IMR-90 (cell line): Measurements from ENCODE around the gene PNO1. TPM values are rescaled to one million over a fixed set of nuclear protein-coding genes. Genes with fewer than 3 reads are reported as not detected.
A peak's percentile ranks its signal among the peaks of the same experiment; 100 is the strongest.

ENCODE experiments used
- ATAC-seq: fragments of 200-7000 bp; cut with Tn5 transposase; 2 replicates; pipeline ENCODE4 v1.9.1; 2020; ENCODE audit warnings: low read depth, mild to moderate bottlenecking, moderate library complexity
- BruUV-seq: library from RNA; stranded (reverse); fragments of 400-500 nt; replicated peaks from 2 replicates; lab custom pipeline; 2021; lab: Mats Ljungman, UMichigan
- CTCF ChIA-PET: fragments of 300-600 bp; formaldehyde crosslinking; extraction: SDS; loops from one replicate; lab custom pipeline; 2021; ENCODE audit warnings: antibody characterized with exemption; lab: Yijun Ruan, JAX
- POLR2A ChIA-PET: fragments of 300-600 bp; sonication (Branson Sonifier 250); formaldehyde crosslinking; loops from one replicate; lab custom pipeline; 2022; ENCODE audit warnings: antibody characterized with exemption; ENCODE audit not compliant: unreplicated experiment; lab: Charles Lee
- DNase-seq: peaks from one replicate; pipeline ENCODE4 v3.0.0; 2013
- H2AFZ ChIP-seq: replicated peaks from 2 replicates; pipeline ENCODE3; 2013; ENCODE audit warnings: low read length, mild to moderate bottlenecking; ENCODE audit not compliant: poor library complexity
- H2AK5ac ChIP-seq: 2 replicates; pipeline ENCODE4 v1.6.1; 2013; ENCODE audit warnings: low read depth, low read length, inconsistent platforms
- H2AK9ac ChIP-seq: replicated peaks from 2 replicates; pipeline ENCODE3; 2013; ENCODE audit warnings: mild to moderate bottlenecking, low read depth, low read length, moderate library complexity; ENCODE audit not compliant: poor library complexity
- H2BK120ac ChIP-seq: 2 replicates; pipeline ENCODE4 v1.6.1; 2013; ENCODE audit warnings: low read depth, low read length, inconsistent platforms
- H2BK15ac ChIP-seq: 3 replicates; pipeline ENCODE4 v1.6.1; 2013; ENCODE audit warnings: low read depth, low read length, inconsistent platforms
- H2BK20ac ChIP-seq: 2 replicates; pipeline ENCODE4 v1.6.1; 2013; ENCODE audit warnings: low read depth, mild to moderate bottlenecking, inconsistent platforms, low read length, moderate library complexity
- H2BK5ac ChIP-seq: 2 replicates; pipeline ENCODE4 v1.6.1; 2013; ENCODE audit warnings: mild to moderate bottlenecking, low read depth, low read length, inconsistent platforms; ENCODE audit not compliant: poor library complexity, severe bottlenecking
- H3K14ac ChIP-seq: replicated peaks from 2 replicates; pipeline ENCODE4 v1.6.1; 2013; ENCODE audit warnings: low read depth, low read length, inconsistent platforms
- H3K18ac ChIP-seq: 2 replicates; pipeline ENCODE4 v1.6.1; 2013; ENCODE audit warnings: low read depth, low read length, control low read depth
- H3K23ac ChIP-seq: 2 replicates; pipeline ENCODE4 v1.6.1; 2013; ENCODE audit warnings: low read depth, low read length, inconsistent platforms
- H3K27ac ChIP-seq: 2 replicates; pipeline ENCODE4 v1.5.1; 2013; ENCODE audit warnings: mild to moderate bottlenecking, control low read depth, low read length; ENCODE audit not compliant: insufficient read depth
- H3K27me3 ChIP-seq: 2 replicates; pipeline ENCODE4 v1.6.1; 2013; ENCODE audit warnings: low read length; ENCODE audit not compliant: control insufficient read depth, insufficient read depth
- H3K36me3 ChIP-seq: 2 replicates; pipeline ENCODE4 v1.6.1; 2013; ENCODE audit warnings: low read length, mixed read lengths; ENCODE audit not compliant: control insufficient read depth, insufficient read depth
- H3K4ac ChIP-seq: 2 replicates; pipeline ENCODE4 v1.6.1; 2013; ENCODE audit warnings: low read depth, low read length, inconsistent platforms
- H3K4me1 ChIP-seq: 2 replicates; pipeline ENCODE4 v1.6.1; 2013; ENCODE audit warnings: low read length, mixed read lengths; ENCODE audit not compliant: control insufficient read depth, insufficient read depth
- H3K4me2 ChIP-seq: 2 replicates; pipeline ENCODE4 v1.6.1; 2013; ENCODE audit warnings: low read depth, mild to moderate bottlenecking, control low read depth, low read length, moderate library complexity
- H3K4me3 ChIP-seq: 2 replicates; pipeline ENCODE4 v1.5.1; 2013; ENCODE audit warnings: low read depth, mild to moderate bottlenecking, control low read depth, low read length, moderate library complexity; ENCODE audit not compliant: insufficient read depth
- H3K56ac ChIP-seq: 2 replicates; pipeline ENCODE4 v1.6.1; 2013; ENCODE audit warnings: low read length, inconsistent platforms; ENCODE audit not compliant: insufficient read depth; ENCODE audit errors: extremely low read depth
- H3K79me1 ChIP-seq, 2 experiments: 2 replicates each; pipeline ENCODE4 v1.6.1; 2013; ENCODE audit warnings: low read length in 2 of 2, inconsistent platforms in 1 of 2, low read depth in 1 of 2
- H3K9ac ChIP-seq: 2 replicates; pipeline ENCODE4 v1.6.1; 2013; ENCODE audit warnings: low read depth, low read length, control low read depth
- H3K9me1 ChIP-seq: 2 replicates; pipeline ENCODE4 v1.6.1; 2013; ENCODE audit warnings: low read length, inconsistent platforms; ENCODE audit not compliant: insufficient read depth
- H3K9me3 ChIP-seq: 2 replicates; pipeline ENCODE4 v1.6.1; 2013; ENCODE audit warnings: low read length; ENCODE audit not compliant: control insufficient read depth, insufficient read depth
- H4K20me1 ChIP-seq: 2 replicates; pipeline ENCODE4 v1.6.1; 2013; ENCODE audit warnings: low read length, inconsistent platforms; ENCODE audit not compliant: insufficient read depth
- H4K5ac ChIP-seq: 2 replicates; pipeline ENCODE4 v1.6.1; 2013; ENCODE audit warnings: mild to moderate bottlenecking, low read depth, low read length, control low read depth
- H4K8ac ChIP-seq, 2 experiments: 2 replicates each; pipeline ENCODE4 v1.6.1; 2013; ENCODE audit warnings: low read depth in 2 of 2, low read length in 2 of 2, control low read depth in 1 of 2, inconsistent platforms in 1 of 2
- H4K91ac ChIP-seq: 2 replicates; pipeline ENCODE4 v1.6.1; 2013; ENCODE audit warnings: low read depth, low read length, inconsistent platforms; ENCODE audit not compliant: insufficient read depth
- MXI1 ChIP-seq: IDR thresholded peaks from 2 replicates; pipeline ENCODE4 v1.6.1; 2012; ENCODE audit warnings: low read depth, mild to moderate bottlenecking, low read length, moderate library complexity, borderline replicate concordance
- NFE2L2 ChIP-seq: fragments of 150-350 bp; IDR thresholded peaks from 2 replicates; pipeline ENCODE4 v1.6.1; 2016; ENCODE audit warnings: low read depth, mild to moderate bottlenecking, low read length
- WGBS, 2 experiments: methylation state at CpG; one replicate each; pipeline versions ENCODE4 v1.1.5 to v1.1.7; 2013; ENCODE audit warnings: missing lambda C conversion rate in 2 of 2; ENCODE audit not compliant: insufficient read length in 1 of 2; ENCODE audit errors: extremely low coverage in 2 of 2; 5-methylcytosine and 5-hydroxymethylcytosine counted together
- dilution Hi-C: fragments of 300-500 bp; cut with HindIII; formaldehyde crosslinking; loops from one replicate; pipeline ENCODE4 v1.14.3; 2018; ENCODE audit warnings: low sequenced_read_pairs; ENCODE audit not compliant: unreplicated experiment
- in situ Hi-C: fragments of 300-500 bp; cut with MboI; formaldehyde crosslinking; loops from 3 replicates; pipeline ENCODE4 v1.14.3; 2019; ENCODE audit warnings: low sequenced_read_pairs, inconsistent platforms, mixed read lengths
- intact Hi-C: fragments of 100-400 bp; cut with micrococcal nuclease; formaldehyde crosslinking; loops from 2 replicates; pipeline ENCODE4 v1.10.0; 2022
- polyA plus RNA-seq, 3 experiments: library from polyadenylated mRNA; depleted of rRNA; stranded (reverse); fragments of >200 nt; gene quantifications; 2 replicates each; pipeline ENCODE4 v1.2.3, GENCODE V29; 2012; ENCODE audit warnings: low replicate concordance in 1 of 3
- total RNA-seq: library from RNA; depleted of rRNA; stranded (reverse); fragments of >200 nt; gene quantifications from 2 replicates; pipeline ENCODE4 v1.2.3, GENCODE V29; 2012

Gene PNO1
- total and polyA plus RNA-seq, 2 of the 4 experiments (the other 2 are of a cell fraction), result 12.8 to 14.7 TPM

DNA sequence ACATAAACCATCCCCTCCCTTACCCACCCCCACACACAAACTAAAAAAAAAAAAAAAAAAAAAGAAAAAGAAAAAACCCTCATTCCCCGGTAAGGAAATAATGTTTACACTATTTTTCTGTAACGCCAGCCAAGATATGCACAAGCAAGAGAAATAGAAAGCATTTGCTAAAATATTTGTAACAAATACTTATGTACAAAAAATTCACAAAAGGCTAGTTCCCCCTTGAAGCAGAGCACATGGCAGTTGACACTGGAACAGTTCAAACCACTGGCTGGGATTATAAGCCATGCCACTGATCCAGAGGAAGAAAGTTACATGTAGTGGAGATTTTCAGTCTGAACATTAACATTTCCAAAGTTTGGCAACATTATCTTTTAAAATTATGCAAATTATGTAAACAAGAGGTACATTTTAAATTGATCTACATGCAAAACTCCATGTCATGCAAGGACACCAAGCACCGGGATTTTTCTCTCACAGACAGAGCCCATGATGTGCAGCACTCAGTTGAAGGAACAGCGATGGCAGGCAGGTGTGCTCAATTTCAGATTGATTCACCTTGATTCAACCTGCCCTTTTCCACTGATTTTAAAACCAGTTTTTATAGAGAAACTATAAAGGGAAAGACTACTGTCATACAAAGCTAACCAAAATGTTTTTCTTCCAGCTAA lies 21.4 kb downstream of the PNO1 start:
- H2BK120ac ChIP-seq, result no peak overlapping the region
- H3K36me3 ChIP-seq, result peaks cover 11% of the 10 kb centered on the region
- peak overlapping the region; percentile 4 for H2BK5ac ChIP-seq
- H2BK15ac ChIP-seq, result no peak overlapping the region
- intact Hi-C loops (loop anchor here (2.0 kb wide), 1 partner anchor 72 kb away; no protein-coding TSS in a partner anchor), dilution Hi-C loops (no loop called here), in situ Hi-C loops (no loop called here)
- no peak overlapping the region for H2AFZ ChIP-seq
- H3K4me1 ChIP-seq, result peaks cover 6% of the 10 kb centered on the region
- WGBS, 2 experiments, result no CpG with 5 or more reads among the region's 4 CpGs
- H4K8ac ChIP-seq, result no peak overlapping the region; a peak in 1 of 4 replicates
- TSS peak; percentile 79 for BruUV-seq
- TF ChIP-seq NFE2L2 (no peak), MXI1 (0 out of 2 replicates have a peak, but pooled peaks have one; percentile 15)
- H4K5ac ChIP-seq, result no peak overlapping the region
- H3K9ac ChIP-seq, result no peak overlapping the region; the same call in 1 of the 2 replicates
- peak; percentile 82 for ATAC-seq
- no peak overlapping the region for H3K56ac ChIP-seq
- no peak overlapping the region for H2BK20ac ChIP-seq
- POLR2A ChIA-PET, result no interaction called here
- H4K91ac ChIP-seq, result no peak overlapping the region
- DNase-seq, result peak; percentile 44
- H3K27ac ChIP-seq, result peak overlapping the region; percentile 77; the same call in 1 of the 2 replicates
- no peak overlapping the region; the same call in 1 of the 2 replicates for H3K23ac ChIP-seq
- H3K9me1 ChIP-seq, result no peaks in the 10 kb centered on the region
- no peak overlapping the region for H2AK9ac ChIP-seq
- H3K18ac ChIP-seq, result 0 out of 2 replicates have a peak overlapping the region, but pooled peaks have one; percentile 36
- no peaks in the 10 kb centered on the region for H3K9me3 ChIP-seq
- H3K14ac ChIP-seq, result no peak overlapping the region
- H3K4me2 ChIP-seq, result peak overlapping the region; percentile 74
- H4K20me1 ChIP-seq, result peaks cover 3% of the 10 kb centered on the region; the same call in 1 of the 2 replicates
- H3K27me3 ChIP-seq, result no peaks in the 10 kb centered on the region
- no peak overlapping the region for H3K4me3 ChIP-seq
- CTCF ChIA-PET, result no interaction called here
- peaks cover 27 to 41% of the 10 kb centered on the region in 2 experiments for H3K79me1 ChIP-seq
- H3K4ac ChIP-seq, result no peak overlapping the region
- no peak overlapping the region for H2AK5ac ChIP-seq
